GM23338 (cell line): ENCODE measurements around the gene AP3M1. TPM values are rescaled to one million over a fixed set of nuclear protein-coding genes. Genes with fewer than 3 reads are reported as not detected.

Experiments
- ATAC-seq: fragments of 200-7000 bp; cut with Tn5 transposase; 3 replicates; pipeline ENCODE4 v1.9.1; 2020
- DNase-seq: peaks from one replicate; pipeline ENCODE4 v3.0.0-alpha.2; 2015; ENCODE audit warnings: low spot score
- H2AFZ ChIP-seq: fragments of 200-600 bp; sonication (generic); 2 replicates; pipeline ENCODE4 v1.8.0; 2016; ENCODE audit warnings: antibody characterized with exemption, mild to moderate bottlenecking, moderate library complexity
- H3F3A ChIP-seq: fragments of 200-600 bp; sonication (generic); replicated peaks from 2 replicates; pipeline ENCODE4 v1.8.0; 2017; ENCODE audit warnings: antibody characterized with exemption, mixed run types, low read depth
- H3K27ac ChIP-seq: fragments of 200-600 bp; sonication (generic); 2 replicates; pipeline ENCODE4 v1.6.1; 2016; ENCODE audit warnings: low read depth
- H3K27me3 ChIP-seq: fragments of 200-600 bp; sonication (generic); 2 replicates; pipeline ENCODE4 v1.8.0; 2016; ENCODE audit warnings: mild to moderate bottlenecking, mixed run types, moderate library complexity; ENCODE audit not compliant: insufficient read depth
- H3K36me3 ChIP-seq: fragments of 200-600 bp; sonication (generic); 2 replicates; pipeline ENCODE4 v1.8.0; 2016; ENCODE audit warnings: mild to moderate bottlenecking; ENCODE audit not compliant: insufficient read depth
- H3K4me1 ChIP-seq: fragments of 200-600 bp; sonication (generic); 2 replicates; pipeline ENCODE4 v1.8.0; 2016; ENCODE audit warnings: mild to moderate bottlenecking, moderate library complexity; ENCODE audit not compliant: insufficient read depth
- H3K4me2 ChIP-seq: fragments of 200-600 bp; sonication (generic); 2 replicates; pipeline ENCODE4 v1.7.1; 2017; ENCODE audit warnings: mixed run types
- H3K4me3 ChIP-seq: fragments of 200-600 bp; sonication (generic); 2 replicates; pipeline ENCODE4 v1.6.1; 2016; ENCODE audit warnings: mixed run types
- H3K79me2 ChIP-seq: fragments of 200-600 bp; sonication (generic); replicated peaks from 2 replicates; pipeline ENCODE4 v1.8.0; 2017; ENCODE audit warnings: mild to moderate bottlenecking; ENCODE audit not compliant: insufficient read depth
- H3K9me2 ChIP-seq: fragments of 200-600 bp; sonication (generic); 2 replicates; pipeline ENCODE4 v1.8.0; 2017; ENCODE audit not compliant: insufficient read depth
- H4K20me1 ChIP-seq: fragments of 200-600 bp; sonication (generic); replicated peaks from 2 replicates; pipeline ENCODE4 v1.8.0; 2017; ENCODE audit warnings: mild to moderate bottlenecking; ENCODE audit not compliant: insufficient read depth
- H3K27ac Mint-ChIP-seq: 2 replicates; pipeline ENCODE4 v1.8.0; 2020; ENCODE audit warnings: inconsistent platforms, mild to moderate bottlenecking, moderate library complexity, mixed read lengths
- H3K27me3 Mint-ChIP-seq: 3 replicates; pipeline ENCODE4 v1.8.0; 2022; ENCODE audit warnings: low read depth, mild to moderate bottlenecking, moderate library complexity, mixed read lengths, inconsistent platforms; ENCODE audit not compliant: insufficient read depth, poor library complexity
- H3K36me3 Mint-ChIP-seq: 3 replicates; pipeline ENCODE4 v1.8.0; 2021; ENCODE audit warnings: low read depth, mild to moderate bottlenecking, inconsistent platforms, moderate library complexity, mixed read lengths
- H3K4me1 Mint-ChIP-seq: 3 replicates; pipeline ENCODE4 v1.8.0; 2020; ENCODE audit warnings: mild to moderate bottlenecking, inconsistent platforms, mixed read lengths
- H3K4me3 Mint-ChIP-seq: 3 replicates; pipeline ENCODE4 v1.8.0; 2021; ENCODE audit warnings: moderate library complexity, mild to moderate bottlenecking, inconsistent platforms, mixed read lengths
- H3K9me3 Mint-ChIP-seq: 3 replicates; pipeline ENCODE4 v1.8.0; 2020; ENCODE audit warnings: moderate library complexity, mild to moderate bottlenecking, inconsistent platforms, mixed read lengths
- CREB1 ChIP-seq: fragments of 250-450 bp; sonication (Bioruptor Pico); IDR thresholded peaks from 2 replicates; pipeline ENCODE4 v1.5.0; 2020; ENCODE audit warnings: low read depth, mild to moderate bottlenecking, moderate library complexity
- CTCF ChIP-seq, 2 experiments: fragments of 200-600 bp in 1 of 2; sonication (generic) in 1 of 2; conservative IDR thresholded peaks; 2 replicates each; pipeline versions ENCODE4 v1.5.1 to v1.6.1; 2016 to 2017; ENCODE audit warnings: antibody characterized with exemption in 2 of 2, low read depth in 2 of 2, mild to moderate bottlenecking in 2 of 2, moderate library complexity in 1 of 2
- ETS1 ChIP-seq: IDR thresholded peaks from 2 replicates; pipeline ENCODE4 v1.6.1; 2016; ENCODE audit warnings: antibody characterized with exemption
- EZH2 ChIP-seq: fragments of 200-600 bp; sonication (generic); IDR thresholded peaks from one replicate; pipeline ENCODE4 v1.8.0; 2017; ENCODE audit warnings: antibody characterized with exemption, mild to moderate bottlenecking, low read depth; ENCODE audit not compliant: unreplicated experiment
- EZH2phosphoT487 ChIP-seq: fragments of 200-600 bp; sonication (generic); IDR thresholded peaks from one replicate; pipeline ENCODE4 v1.8.1; 2018; ENCODE audit warnings: antibody characterized with exemption; ENCODE audit not compliant: unreplicated experiment
- JUNB ChIP-seq: IDR thresholded peaks from one replicate; pipeline ENCODE4 v1.6.1; 2016; ENCODE audit warnings: antibody characterized with exemption; ENCODE audit not compliant: unreplicated experiment
- NANOG ChIP-seq: IDR thresholded peaks from 2 replicates; pipeline ENCODE4 v1.6.1; 2016; ENCODE audit warnings: antibody characterized with exemption, borderline replicate concordance
- POLR2AphosphoS5 ChIP-seq: IDR thresholded peaks from 2 replicates; pipeline ENCODE4 v1.6.1; 2016; ENCODE audit warnings: antibody characterized with exemption, low read depth
- REST ChIP-seq: IDR thresholded peaks from one replicate; pipeline ENCODE4 v1.6.1; 2018; ENCODE audit warnings: antibody characterized with exemption; ENCODE audit not compliant: unreplicated experiment
- STAT1 ChIP-seq: IDR thresholded peaks from one replicate; pipeline ENCODE4 v1.6.1; 2016; ENCODE audit warnings: antibody characterized with exemption; ENCODE audit not compliant: unreplicated experiment
- ZNF114 ChIP-seq: fragments of 250-450 bp; sonication (Bioruptor Pico); IDR thresholded peaks from 2 replicates; pipeline ENCODE4 v1.5.0; 2020; ENCODE audit warnings: mild to moderate bottlenecking, moderate library complexity
- ZNF331 ChIP-seq: fragments of 250-450 bp; sonication (Bioruptor Pico); IDR thresholded peaks from 2 replicates; pipeline ENCODE4 v1.5.0; 2020; ENCODE audit warnings: low read depth, mild to moderate bottlenecking, moderate library complexity
- polyA plus RNA-seq: library from polyadenylated mRNA; unstranded; fragments of >200 nt; fragmentation: Nextera tagmentation; extraction: Ambion mirVana; gene quantifications from 2 replicates; pipeline ENCODE4 v1.2.1, GENCODE V29; 2016
- total RNA-seq: library from RNA; depleted of rRNA; stranded (reverse); fragments of >200 nt; shearing (Covaris generic); gene quantifications from 2 replicates; pipeline ENCODE4 v1.2.3, GENCODE V29; 2014

AP3M1 gene
- total and polyA plus RNA-seq, 2 experiments from 2014 or later: 13.8 to 41.7 TPM

- TF ChIP-seq CTCF (conservative IDR thresholded peaks at IDR 0.05; ENCODE audit: low read depth in 2 of 2): no peak
- TF ChIP-seq POLR2AphosphoS5: no peak
- no peak for TF ChIP-seq NANOG
- TF ChIP-seq ZNF114 (CRISPR knock-in tag): no peak
- TF ChIP-seq CREB1 (CRISPR knock-in tag): no peak
- no peak for TF ChIP-seq EZH2phosphoT487
- no peak for TF ChIP-seq JUNB
- TF ChIP-seq ZNF331: no peak
- TF ChIP-seq EZH2: no peak
Observed at GRCh38 chr10:74099836-74100235, 50.8 kb downstream of the AP3M1 start (continued).

GRCh38 chr10:74099420-74099819 lies 51.2 kb downstream of the AP3M1 start:
- ATAC-seq (no peak), DNase-seq (no peak)
- H3K36me3 ChIP-seq: peaks cover 96% of the 10 kb centered on the region
- no peak overlapping the region for H3K4me3 Mint-ChIP-seq
- 0 out of 2 replicates have a peak, but pooled peaks cover 9% of the 10 kb centered on the region for H3K79me2 ChIP-seq
- H3K36me3 Mint-ChIP-seq: peaks cover 94% of the 10 kb centered on the region
- H3K27ac ChIP-seq: 0 out of 2 replicates have a peak overlapping the region, but pooled peaks have one; percentile 78
- no peaks in the 10 kb centered on the region for H3K4me1 Mint-ChIP-seq
- H2AFZ ChIP-seq: no peak overlapping the region
- peaks cover 5% of the 10 kb centered on the region for H3K27me3 Mint-ChIP-seq
- H3F3A ChIP-seq: peaks cover 42% of the 10 kb centered on the region
- no peaks in the 10 kb centered on the region for H3K27me3 ChIP-seq
- no peak overlapping the region for H3K4me2 ChIP-seq
- no peaks in the 10 kb centered on the region; the same call in 2 of the 3 replicates for H3K9me3 Mint-ChIP-seq
- H3K9me2 ChIP-seq: no peaks in the 10 kb centered on the region
- H3K4me3 ChIP-seq: no peak overlapping the region
- H3K4me1 ChIP-seq: no peaks in the 10 kb centered on the region
- H3K27ac Mint-ChIP-seq: peak overlapping the region; percentile 8; the same call in 1 of the 2 replicates
- H4K20me1 ChIP-seq: peaks cover 17% of the 10 kb centered on the region
- no peak for TF ChIP-seq JUNB
- no peak for TF ChIP-seq ZNF114 (CRISPR knock-in tag)
- TF ChIP-seq POLR2AphosphoS5: no peak
- TF ChIP-seq CTCF (conservative IDR thresholded peaks at IDR 0.05; ENCODE audit: low read depth in 2 of 2): no peak
- TF ChIP-seq ZNF331: no peak
- TF ChIP-seq REST: no peak
- no peak for TF ChIP-seq ETS1
- TF ChIP-seq STAT1: no peak
- no peak for TF ChIP-seq EZH2phosphoT487
- no peak for TF ChIP-seq EZH2
- no peak for TF ChIP-seq NANOG
- TF ChIP-seq CREB1 (CRISPR knock-in tag): no peak
